Activated T-helper 9 cell treated with anti-CD3 and anti-CD28 coated beads, Interleukin-2, amount 50 U/mL, for 16 hours (primary cell): Measurements from ENCODE around the gene GRIN2C.

Source experiments
- DNase-seq: peaks from one replicate; pipeline ENCODE4 v3.0.0-alpha.2; 2020; ENCODE audit warnings: low read depth

The GRIN2C gene

GRCh38 chr17:74864297-74864865 lies 4.7 kb upstream of the GRIN2C start:
- no peak for DNase-seq

GRCh38 chr17:74863420-74864296 lies 4.0 kb upstream of the GRIN2C start:
- no peak for DNase-seq

- DNase-seq: no peak
Observed at GRCh38 chr17:74862919-74863318, 3.2 kb upstream of the GRIN2C start.

GRCh38 chr17:74862108-74862901 lies 2.6 kb upstream of the GRIN2C start:
- peak; percentile 42 for DNase-seq

GRCh38 chr17:74861662-74862107 lies 2.0 kb upstream of the GRIN2C start:
- DNase-seq: no peak

GRCh38 chr17:74860872-74861661 lies 1.4 kb upstream of the GRIN2C start:
- DNase-seq: no peak

GRCh38 chr17:74860229-74860871 lies 665 bp upstream of the GRIN2C start:
- DNase-seq: no peak

- DNase-seq: no peak
Observed at GRCh38 chr17:74858672-74859458, 820 bp downstream of the GRIN2C start.

GRCh38 chr17:74857191-74857590 lies 2.5 kb downstream of the GRIN2C start:
- no peak for DNase-seq

GRCh38 chr17:74856112-74856511 lies 3.6 kb downstream of the GRIN2C start:
- DNase-seq: no peak

GRCh38 chr17:74855323-74855722 lies 4.4 kb downstream of the GRIN2C start:
- DNase-seq: no peak

GRCh38 chr17:74854792-74855191 lies 4.9 kb downstream of the GRIN2C start:
- DNase-seq: no peak

GRCh38 chr17:74853669-74854068 lies 6.0 kb downstream of the GRIN2C start:
- DNase-seq: no peak

- no peak for DNase-seq
Observed at GRCh38 chr17:74853048-74853397, 6.7 kb downstream of the GRIN2C start.

- DNase-seq: peak; percentile 47
Observed at GRCh38 chr17:74852237-74853047, 7.2 kb downstream of the GRIN2C start.

GRCh38 chr17:74851612-74852236 lies 8.0 kb downstream of the GRIN2C start:
- no peak for DNase-seq

- no peak for DNase-seq
Observed at GRCh38 chr17:74850914-74851313, 8.8 kb downstream of the GRIN2C start.

GRCh38 chr17:74850310-74850709 lies 9.4 kb downstream of the GRIN2C start:
- no peak for DNase-seq

- DNase-seq: no peak
Observed at GRCh38 chr17:74848656-74849399, 10.9 kb downstream of the GRIN2C start.
